Panc1 (cell line): ENCODE results near the gene KLHDC3.

Experiments used
- CTCF ChIP-seq: fragments of 450-650 bp; IDR thresholded peaks from 2 replicates; pipeline ENCODE4 v1.5.1; 2017; ENCODE audit warnings: mild to moderate bottlenecking
- POLR2AphosphoS5 ChIP-seq: IDR thresholded peaks from 2 replicates; pipeline ENCODE4 v1.6.1; 2012; ENCODE audit warnings: mild to moderate bottlenecking, low read depth, low read length, moderate library complexity
- REST ChIP-seq, 2 experiments: IDR thresholded peaks; 2 replicates each; pipeline ENCODE4 v1.6.1; 2011 to 2012; ENCODE audit warnings: low read depth in 2 of 2, control low read depth in 1 of 2, low read length in 1 of 2, mild to moderate bottlenecking in 1 of 2, moderate library complexity in 1 of 2; ENCODE audit not compliant: insufficient read depth in 1 of 2

- TF ChIP-seq CTCF (no peak), POLR2AphosphoS5 (peak; percentile 33), REST (IDR thresholded peaks at IDR 0.05; ENCODE audit: insufficient read depth in 1 of 2, low read depth in 2 of 2, low read length in 1 of 2) (no peak)
These were observed 15.1 kb downstream of the KLHDC3 start for GRCh38 chr6:43029120-43029519.
